ENCODE data around the gene SPNS3. TPM values are rescaled to one million over a fixed set of nuclear protein-coding genes. Genes with fewer than 3 reads are reported as not detected.

Gene SPNS3
- total and polyA plus RNA-seq, 4 donors = 0.40 to 1.6 (median 0.52) TPM

GRCh38 chr17:4510618-4510941 lies 76.8 kb downstream of the SPNS3 start:
- peaks cover 0 to 76% (median 22%) of the 10 kb centered on the region in 5 donors for H3K4me1 ChIP-seq (ENCODE audit: control insufficient read depth in 5 of 5, insufficient read depth in 5 of 5, low read length in 5 of 5)
- no peak for ATAC-seq (ENCODE audit: insufficient read depth, low FRiP score)

DNA sequence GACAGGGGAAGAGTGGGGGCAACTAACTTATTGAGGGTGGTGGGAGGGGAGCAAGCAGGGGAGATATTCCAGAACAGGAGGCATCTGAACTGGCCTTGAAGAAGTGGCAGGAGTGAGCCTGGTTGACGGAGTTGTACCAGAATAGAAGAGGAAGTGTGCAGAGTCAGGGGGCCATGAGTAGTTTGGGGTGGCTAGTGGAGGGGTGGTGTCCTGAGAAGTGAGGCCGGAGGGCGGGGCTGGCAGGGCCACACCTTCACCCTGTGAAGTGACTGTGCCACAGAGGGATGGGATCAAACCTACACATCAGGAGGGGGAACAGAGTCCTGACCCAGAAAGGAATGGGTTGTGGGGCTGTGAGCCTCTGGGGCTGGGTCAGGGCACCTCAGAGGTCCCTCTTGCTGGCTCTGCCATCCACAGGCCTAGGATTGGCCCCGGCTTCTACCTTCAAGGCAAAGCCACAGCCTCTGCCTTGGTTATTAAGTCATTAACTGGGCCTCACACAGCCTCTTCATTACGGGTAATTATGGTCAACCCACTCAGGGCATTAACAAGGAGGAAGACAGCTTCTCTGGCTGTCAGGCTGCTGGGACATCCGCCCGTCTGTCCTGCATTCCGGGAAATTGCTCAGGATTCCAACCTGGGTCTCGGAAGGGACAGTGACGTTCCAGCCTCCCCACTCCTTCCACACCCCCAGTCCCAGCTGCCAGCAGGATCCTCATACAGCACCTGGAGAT lies 77.6 kb downstream of the SPNS3 start:
- DNase-seq (no peak), ATAC-seq (ENCODE audit: insufficient read depth, low FRiP score) (no peak)
- TF ChIP-seq CTCF (IDR thresholded peaks at IDR 0.05; ENCODE audit: control extremely low read depth, extremely low read depth) = no peak
- Histone ChIP-seq H3K27ac (ENCODE audit: low read depth in 1 of 2, low read length in 1 of 2) (peak overlapping the region; percentile 34 to 70), H3K9me3 (ENCODE audit: control insufficient read depth in 4 of 4, insufficient read depth in 3 of 4, low read length in 3 of 4) (no peaks in the 10 kb centered on the region), H3K9ac (ENCODE audit: insufficient read depth in 1 of 2, low read length in 2 of 2) (no peak overlapping the region), H3K4me1 (ENCODE audit: control insufficient read depth in 5 of 5, insufficient read depth in 5 of 5, low read length in 5 of 5) (peaks cover 0 to 73% (median 21%) of the 10 kb centered on the region in 5 donors), H3K27me3 (ENCODE audit: control insufficient read depth in 3 of 3, insufficient read depth in 3 of 3, low read length in 2 of 3) (no peaks in the 10 kb centered on the region), H3K4me3 (no peak overlapping the region), H3K36me3 (ENCODE audit: control insufficient read depth in 4 of 4, insufficient read depth in 4 of 4, low read length in 4 of 4) (no peaks in the 10 kb centered on the region)
- 75 to 82% methylated on average over 10 of the region's 10 CpGs for WGBS, 2 donors

More at GRCh38 chr17:4510618-4510941, 76.8 kb downstream of the SPNS3 start:
- 54 to 55% methylated on average over 11 of the region's 11 CpGs for WGBS, 2 donors
- H3K4me3 ChIP-seq = no peak overlapping the region
- DNase-seq = no peak
- no peaks in the 10 kb centered on the region for H3K36me3 ChIP-seq (ENCODE audit: control insufficient read depth in 4 of 4, insufficient read depth in 4 of 4, low read length in 4 of 4)
- H3K27me3 ChIP-seq (ENCODE audit: control insufficient read depth in 3 of 3, insufficient read depth in 3 of 3, low read length in 2 of 3) = no peaks in the 10 kb centered on the region
- no peaks in the 10 kb centered on the region for H3K9me3 ChIP-seq (ENCODE audit: control insufficient read depth in 4 of 4, insufficient read depth in 3 of 4, low read length in 3 of 4)
- H3K9ac ChIP-seq (ENCODE audit: insufficient read depth in 1 of 2, low read length in 2 of 2) = no peak overlapping the region
- TF ChIP-seq CTCF (IDR thresholded peaks at IDR 0.05; ENCODE audit: control extremely low read depth, extremely low read depth) = no peak
- H3K27ac ChIP-seq (ENCODE audit: low read depth in 1 of 2, low read length in 1 of 2) = peak overlapping the region; percentile 17 to 70

DNA sequence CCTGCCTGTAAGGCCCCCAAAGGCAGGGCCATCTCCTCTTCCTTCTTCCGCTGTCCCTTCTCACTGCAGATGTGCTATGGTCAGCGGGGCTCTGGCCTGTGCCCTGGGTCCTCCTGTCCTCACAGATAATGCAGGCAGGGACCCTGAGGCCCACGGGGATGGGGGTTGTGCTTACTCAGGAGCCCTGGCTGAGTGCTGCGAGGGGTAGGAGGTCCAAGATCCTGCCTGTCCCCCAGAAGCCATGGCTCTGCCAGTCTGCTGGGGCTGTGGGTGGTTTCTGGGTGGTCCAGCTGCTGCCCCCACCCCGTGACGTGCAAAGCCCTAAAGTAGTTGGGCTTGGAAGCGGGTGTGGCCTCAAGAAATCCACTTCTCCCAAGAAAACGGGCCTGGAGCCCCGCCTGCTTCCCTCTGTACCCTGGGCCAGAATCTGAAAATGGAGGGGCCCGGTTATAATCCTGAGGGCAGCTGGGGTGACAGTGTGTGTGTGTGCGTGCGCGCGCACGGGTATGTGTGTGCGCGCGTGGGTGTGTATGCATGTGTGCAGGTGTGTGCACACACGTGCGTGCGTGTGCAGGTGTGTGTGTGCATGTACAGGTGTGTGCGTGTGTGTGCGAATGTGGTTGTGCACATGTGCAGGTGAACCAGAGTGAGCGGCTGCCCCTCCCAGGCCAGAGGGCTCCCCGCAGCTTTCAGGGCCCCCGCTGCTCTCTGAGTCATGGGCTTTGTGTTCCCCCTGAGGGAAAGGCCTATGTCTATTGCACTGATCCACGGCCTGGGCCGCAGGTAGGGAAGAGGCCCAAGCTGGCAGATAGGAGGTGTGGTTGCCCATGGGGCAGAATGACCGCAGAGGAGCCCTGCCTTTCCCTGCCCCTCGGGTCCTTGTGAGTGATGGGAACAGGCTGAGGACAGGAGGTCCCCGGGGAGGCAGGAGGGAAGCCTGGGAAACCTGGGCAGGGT lies 78.7 kb downstream of the SPNS3 start:
- ATAC-seq (ENCODE audit: insufficient read depth, low FRiP score) (no peak), DNase-seq (no peak)
- 86 to 89% methylated on average over 31 of the region's 31 CpGs for WGBS, 2 donors
- no peak for TF ChIP-seq CTCF (IDR thresholded peaks at IDR 0.05; ENCODE audit: control extremely low read depth, extremely low read depth)
- H3K36me3 ChIP-seq (ENCODE audit: control insufficient read depth in 4 of 4, insufficient read depth in 4 of 4, low read length in 4 of 4) = no peaks in the 10 kb centered on the region
- no peak overlapping the region for H3K9ac ChIP-seq (ENCODE audit: insufficient read depth in 1 of 2, low read length in 2 of 2)
- H3K9me3 ChIP-seq (ENCODE audit: control insufficient read depth in 4 of 4, insufficient read depth in 3 of 4, low read length in 3 of 4) = no peaks in the 10 kb centered on the region
- peaks cover 0 to 66% (median 26%) of the 10 kb centered on the region in 5 donors for H3K4me1 ChIP-seq (ENCODE audit: control insufficient read depth in 5 of 5, insufficient read depth in 5 of 5, low read length in 5 of 5)
- no peak overlapping the region for H3K4me3 ChIP-seq
- H3K27me3 ChIP-seq (ENCODE audit: control insufficient read depth in 3 of 3, insufficient read depth in 3 of 3, low read length in 2 of 3) = no peaks in the 10 kb centered on the region
- peak overlapping the region in 1 of 2 donors; percentile 70 for H3K27ac ChIP-seq (ENCODE audit: low read depth in 1 of 2, low read length in 1 of 2)
